Neutrophil (primary cell): ENCODE results near the gene COL4A6.

Experiments used
- H3K27ac ChIP-seq: fragments of 200-600 bp; sonication (generic); 2 replicates; pipeline ENCODE4 v1.5.1; 2016; ENCODE audit warnings: mild to moderate bottlenecking, moderate library complexity
- H3K27me3 ChIP-seq: fragments of 200-600 bp; sonication (generic); 2 replicates; pipeline ENCODE4 v1.6.0; 2016; ENCODE audit warnings: mild to moderate bottlenecking
- H3K36me3 ChIP-seq: fragments of 200-600 bp; sonication (generic); 2 replicates; pipeline ENCODE4 v1.5.1; 2017
- H3K4me1 ChIP-seq, 2 experiments: fragments of 200-600 bp in 1 of 2; sonication (generic) in 1 of 2; 1 replicate in 1 of 2; 2 replicates in 1 of 2; pipeline versions ENCODE4 v1.5.1 to v1.6.1; 2013 to 2016; ENCODE audit warnings: low read depth in 1 of 2, low read length in 1 of 2, mild to moderate bottlenecking in 1 of 2, moderate library complexity in 1 of 2; ENCODE audit not compliant: control insufficient read depth in 1 of 2, insufficient read depth in 1 of 2
- H3K4me3 ChIP-seq, 2 experiments: fragments of 200-600 bp in 1 of 2; sonication (generic) in 1 of 2; 1 replicate in 1 of 2; 2 replicates in 1 of 2; pipeline ENCODE4 v1.5.1; 2013 to 2016; ENCODE audit warnings: low read depth in 1 of 2, low read length in 1 of 2, mild to moderate bottlenecking in 1 of 2, moderate library complexity in 1 of 2
- H3K9me3 ChIP-seq: fragments of 200-600 bp; sonication (generic); 2 replicates; pipeline ENCODE4 v1.5.1; 2016
- CTCF ChIP-seq: fragments of 200-600 bp; sonication (generic); IDR thresholded peaks from 2 replicates; pipeline ENCODE4 v1.5.1; 2016; ENCODE audit warnings: antibody characterized with exemption

The COL4A6 gene

GRCh38 chrX:108163333-108164082 is 274.7 kb downstream of the COL4A6 start:
- Histone ChIP-seq H3K27ac (no peak overlapping the region), H3K4me3 (no peak overlapping the region), H3K27me3 (no peaks in the 10 kb centered on the region), H3K9me3 (no peaks in the 10 kb centered on the region), H3K4me1 (no peaks in the 10 kb centered on the region), H3K36me3 (no peaks in the 10 kb centered on the region)
- TF ChIP-seq CTCF = no peak

- H3K27ac ChIP-seq = no peak overlapping the region
- TF ChIP-seq CTCF = no peak
- no peaks in the 10 kb centered on the region for H3K36me3 ChIP-seq
- H3K27me3 ChIP-seq = no peaks in the 10 kb centered on the region
- no peaks in the 10 kb centered on the region for H3K9me3 ChIP-seq
- no peak overlapping the region for H3K4me3 ChIP-seq
- no peaks in the 10 kb centered on the region for H3K4me1 ChIP-seq
Observed at GRCh38 chrX:108162265-108162664, 276.0 kb downstream of the COL4A6 start.

DNA sequence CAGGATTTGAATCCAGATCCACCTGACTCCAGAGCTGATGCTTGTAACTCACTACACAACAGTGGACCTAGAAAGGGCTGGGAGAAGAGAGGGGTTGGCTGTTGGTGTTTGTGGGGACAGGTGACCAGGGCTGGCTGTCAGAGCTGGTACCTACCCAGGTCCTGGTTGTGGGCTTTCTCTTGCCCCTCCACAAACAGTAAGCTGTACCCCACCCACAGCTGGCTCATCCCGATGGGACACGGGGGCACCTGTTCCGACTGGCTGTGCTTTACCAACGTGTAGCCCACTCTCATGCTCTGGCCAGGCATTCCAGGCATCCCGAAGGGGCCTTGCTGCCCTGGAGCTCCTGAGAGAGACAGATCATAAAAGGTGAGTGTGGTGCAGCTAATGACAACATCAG is 277.9 kb downstream of the COL4A6 start:
- no peak for TF ChIP-seq CTCF
- no peak overlapping the region for H3K4me3 ChIP-seq

GRCh38 chrX:108159028-108159670 is 279.1 kb downstream of the COL4A6 start:
- no peaks in the 10 kb centered on the region for H3K27me3 ChIP-seq
- TF ChIP-seq CTCF = no peak
- H3K36me3 ChIP-seq = no peaks in the 10 kb centered on the region
- H3K9me3 ChIP-seq = no peaks in the 10 kb centered on the region
- no peak overlapping the region for H3K27ac ChIP-seq
- no peak overlapping the region for H3K4me3 ChIP-seq
- no peaks in the 10 kb centered on the region for H3K4me1 ChIP-seq

More for the DNA sequence above, 277.9 kb downstream of the COL4A6 start:
- Histone ChIP-seq H3K27me3 (no peaks in the 10 kb centered on the region), H3K36me3 (no peaks in the 10 kb centered on the region), H3K9me3 (no peaks in the 10 kb centered on the region), H3K27ac (no peak overlapping the region), H3K4me1 (no peaks in the 10 kb centered on the region)

- TF ChIP-seq CTCF = no peak
- Histone ChIP-seq H3K4me1 (no peaks in the 10 kb centered on the region), H3K36me3 (peaks cover 6% of the 10 kb centered on the region), H3K27me3 (no peaks in the 10 kb centered on the region), H3K27ac (no peak overlapping the region), H3K9me3 (no peaks in the 10 kb centered on the region), H3K4me3 (no peak overlapping the region)
Observed at GRCh38 chrX:108157628-108158027, 280.6 kb downstream of the COL4A6 start.
